Astrocyte of the hippocampus (primary cell): Measurements from ENCODE around the gene TM6SF1.

ENCODE experiments used
- DNase-seq: peaks from one replicate; pipeline ENCODE4 v3.0.0; 2011; ENCODE audit warnings: low read depth, low spot score

Gene TM6SF1

GRCh38 chr15:83174891-83175290 lies 67.4 kb downstream of the TM6SF1 start:
- DNase-seq, result no peak

DNA sequence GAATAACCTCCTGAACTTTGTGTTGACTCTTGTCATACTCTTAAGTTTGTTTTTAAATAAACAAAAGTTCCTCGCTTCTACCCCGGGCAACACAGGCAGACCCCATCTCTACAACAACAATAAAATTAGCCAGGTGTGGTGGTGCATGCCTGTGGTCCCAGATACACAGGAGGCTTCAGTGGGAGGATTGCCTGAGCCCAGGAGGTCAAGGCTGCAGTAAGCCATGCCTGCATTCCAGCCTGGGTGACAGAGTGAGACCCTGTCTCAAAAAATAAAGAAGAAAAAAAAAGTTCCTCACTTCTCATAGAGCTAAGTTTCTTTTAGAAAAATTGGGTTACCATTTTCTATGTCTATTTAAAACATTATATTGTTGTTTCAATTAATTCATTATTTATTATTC lies 70.9 kb downstream of the TM6SF1 start:
- no peak for DNase-seq

GRCh38 chr15:83178869-83179325 lies 71.5 kb downstream of the TM6SF1 start:
- DNase-seq, result no peak

DNA sequence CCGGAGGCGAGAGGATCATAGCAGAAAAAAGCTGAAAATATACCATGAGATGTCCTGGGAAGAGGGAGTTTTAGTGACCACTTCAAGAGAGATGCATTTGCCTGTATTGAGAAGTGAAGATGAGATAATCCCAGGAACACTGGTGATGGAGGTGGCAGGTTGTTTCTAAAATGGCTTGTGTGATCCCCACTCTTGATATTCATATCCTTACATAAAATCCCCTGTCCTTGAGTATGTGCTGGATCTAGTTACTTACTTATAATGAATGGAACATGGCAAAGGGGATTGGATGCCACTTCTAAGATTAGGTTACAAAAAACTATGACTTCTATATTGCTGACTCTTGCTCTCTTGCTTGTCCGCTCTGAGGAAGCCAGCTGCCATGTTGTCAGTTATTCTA lies 78.1 kb downstream of the TM6SF1 start:
- no peak for DNase-seq
